Caco-2 (cell line): ENCODE data around the gene ZNRF3. TPM values are rescaled to one million over a fixed set of nuclear protein-coding genes. Genes with fewer than 3 reads are reported as not detected.

Experiments
- BruUV-seq: library from RNA; stranded (reverse); fragments of 400-500 nt; replicated peaks from 2 replicates; lab custom pipeline; 2021; lab: Mats Ljungman, UMichigan
- CTCF ChIA-PET: fragments of 300-600 bp; sonication (Branson Sonifier 250); formaldehyde crosslinking; loops from one replicate; lab custom pipeline; 2022; ENCODE audit warnings: antibody characterized with exemption; lab: Charles Lee
- POLR2A ChIA-PET: fragments of 300-600 bp; sonication (Branson Sonifier 250); formaldehyde crosslinking; loops from one replicate; lab custom pipeline; 2022; ENCODE audit warnings: antibody characterized with exemption; lab: Charles Lee
- DNase-seq, 2 experiments: peaks; one replicate each; pipeline versions ENCODE4 v3.0.0 to v3.0.0-alpha.2; 2020 to 2022
- H3K27me3 ChIP-seq: replicated peaks from 2 replicates; pipeline ENCODE4 v1.6.0; 2011; ENCODE audit warnings: low read length; ENCODE audit not compliant: control insufficient read depth, insufficient read depth
- H3K36me3 ChIP-seq: 2 replicates; pipeline ENCODE4 v1.5.1; 2011; ENCODE audit warnings: low read length; ENCODE audit not compliant: control insufficient read depth, insufficient read depth
- H3K4me1 ChIP-seq: fragments of 250-450 bp; sonication (Bioruptor Pico); 2 replicates; pipeline ENCODE4 v1.5.1; 2020; ENCODE audit warnings: mild to moderate bottlenecking
- H3K4me3 ChIP-seq: 2 replicates; pipeline ENCODE4 v1.5.1; 2011; ENCODE audit warnings: low read depth, mild to moderate bottlenecking, control low read depth, low read length
- H3K9me3 ChIP-seq: fragments of 250-450 bp; sonication (Bioruptor Pico); 2 replicates; pipeline ENCODE4 v1.5.1; 2020; ENCODE audit warnings: mild to moderate bottlenecking, moderate library complexity
- H3K27ac Mint-ChIP-seq: one replicate; pipeline ENCODE4 v1.8.0; 2022; ENCODE audit warnings: mixed read lengths; ENCODE audit not compliant: unreplicated experiment
- H3K27me3 Mint-ChIP-seq: one replicate; pipeline ENCODE4 v1.8.0; 2022; ENCODE audit warnings: mixed read lengths; ENCODE audit not compliant: insufficient read depth, unreplicated experiment
- H3K36me3 Mint-ChIP-seq: one replicate; pipeline ENCODE4 v1.8.0; 2022; ENCODE audit warnings: mild to moderate bottlenecking, mixed read lengths; ENCODE audit not compliant: insufficient read depth, unreplicated experiment
- H3K4me1 Mint-ChIP-seq: one replicate; pipeline ENCODE4 v1.8.0; 2022; ENCODE audit warnings: low read depth, mixed read lengths; ENCODE audit not compliant: unreplicated experiment
- H3K4me3 Mint-ChIP-seq: one replicate; pipeline ENCODE4 v1.8.0; 2022; ENCODE audit warnings: mild to moderate bottlenecking, moderate library complexity, mixed read lengths; ENCODE audit not compliant: unreplicated experiment
- H3K9me3 Mint-ChIP-seq: one replicate; pipeline ENCODE4 v1.8.0; 2022; ENCODE audit warnings: mixed read lengths; ENCODE audit not compliant: unreplicated experiment
- CTCF ChIP-seq, 2 experiments: fragments of 200-600 bp in 1 of 2; IDR thresholded peaks; 1 replicate in 1 of 2; 2 replicates in 1 of 2; pipeline versions ENCODE4 v1.5.1 to v1.8.0; 2011 to 2022; ENCODE audit warnings: antibody characterized with exemption in 1 of 2, control low read depth in 1 of 2, inconsistent platforms in 1 of 2, low read depth in 1 of 2, low read length in 1 of 2, mild to moderate bottlenecking in 1 of 2, moderate library complexity in 1 of 2; ENCODE audit not compliant: insufficient read depth in 1 of 2, severe bottlenecking in 1 of 2, unreplicated experiment in 1 of 2
- intact Hi-C: fragments of 100-400 bp; cut with micrococcal nuclease; formaldehyde crosslinking; loops from one replicate; pipeline ENCODE4 v1.10.0; 2022; ENCODE audit not compliant: unreplicated experiment
- total RNA-seq: library from RNA; stranded (reverse); gene quantifications from 2 replicates; pipeline ENCODE4 v1.2.3, GENCODE V29; 2022

ZNRF3 gene
- total RNA-seq, 1 experiment from 2014 or later = 41.1 TPM

GRCh38 chr22:28887725-28888459 lies 4.5 kb downstream of the ZNRF3 start:
- no peaks in the 10 kb centered on the region for H3K27me3 ChIP-seq
- ChIA-PET CTCF (no interaction called here), POLR2A (interaction anchor here (0.6 kb wide), 1 partner anchor 113 kb away, joined by 3 read pairs; no protein-coding TSS in a partner anchor)
- Mint-ChIP-seq H3K27ac (no peak overlapping the region), H3K27me3 (no peaks in the 10 kb centered on the region), H3K36me3 (peaks cover 65% of the 10 kb centered on the region), H3K4me1 (peaks cover 51% of the 10 kb centered on the region), H3K4me3 (peak overlapping the region; percentile 24), H3K9me3 (no peaks in the 10 kb centered on the region)
- no TSS peak for BruUV-seq
- DNase-seq = no peak
- H3K36me3 ChIP-seq = no peaks in the 10 kb centered on the region
- intact Hi-C loops = loop anchor here (1.0 to 5.0 kb wide), 4 partner anchors 24 to 65 kb away; no protein-coding TSS in a partner anchor
- no peaks in the 10 kb centered on the region for H3K9me3 ChIP-seq
- H3K4me3 ChIP-seq = no peak overlapping the region
- peaks cover 49% of the 10 kb centered on the region for H3K4me1 ChIP-seq
- no peak for TF ChIP-seq CTCF (IDR thresholded peaks at IDR 0.05; ENCODE audit: insufficient read depth in 1 of 2, low read depth in 1 of 2, low read length in 1 of 2, severe bottlenecking in 1 of 2, unreplicated experiment in 1 of 2)

- BruUV-seq = no TSS peak
- H3K4me1 Mint-ChIP-seq = peaks cover 51% of the 10 kb centered on the region
- H3K27me3 ChIP-seq = no peaks in the 10 kb centered on the region
- ChIA-PET POLR2A (no interaction called here), CTCF (no interaction called here)
- no peak overlapping the region for H3K4me3 Mint-ChIP-seq
- TF ChIP-seq CTCF (IDR thresholded peaks at IDR 0.05; ENCODE audit: insufficient read depth in 1 of 2, low read depth in 1 of 2, low read length in 1 of 2, severe bottlenecking in 1 of 2, unreplicated experiment in 1 of 2) = no peak
- intact Hi-C loops = loop anchor here (5.0 kb wide), 1 partner anchor 43 kb away; no protein-coding TSS in a partner anchor
- no peak for DNase-seq
- no peaks in the 10 kb centered on the region for H3K27me3 Mint-ChIP-seq
- H3K27ac Mint-ChIP-seq = no peak overlapping the region
- no peaks in the 10 kb centered on the region for H3K9me3 ChIP-seq
- no peaks in the 10 kb centered on the region for H3K9me3 Mint-ChIP-seq
- H3K36me3 ChIP-seq = no peaks in the 10 kb centered on the region
- peaks cover 49% of the 10 kb centered on the region for H3K4me1 ChIP-seq
- peaks cover 60% of the 10 kb centered on the region for H3K36me3 Mint-ChIP-seq
- H3K4me3 ChIP-seq = no peak overlapping the region
These were observed 6.2 kb downstream of the ZNRF3 start for GRCh38 chr22:28889478-28890024.

- ChIA-PET POLR2A (no interaction called here), CTCF (interaction anchor here (1.6 kb wide), 1 partner anchor 149 kb away, joined by 7 read pairs; no protein-coding TSS in a partner anchor)
- Mint-ChIP-seq H3K4me1 (peaks cover 43% of the 10 kb centered on the region), H3K9me3 (no peaks in the 10 kb centered on the region), H3K27me3 (no peaks in the 10 kb centered on the region), H3K36me3 (peaks cover 53% of the 10 kb centered on the region), H3K27ac (peak overlapping the region; percentile 15), H3K4me3 (no peak overlapping the region)
- no peak for DNase-seq
- intact Hi-C loops = no loop called here
- no peaks in the 10 kb centered on the region for H3K9me3 ChIP-seq
- no peaks in the 10 kb centered on the region for H3K27me3 ChIP-seq
- H3K36me3 ChIP-seq = no peaks in the 10 kb centered on the region
- H3K4me3 ChIP-seq = no peak overlapping the region
- BruUV-seq = no TSS peak
- TF ChIP-seq CTCF (IDR thresholded peaks at IDR 0.05; ENCODE audit: insufficient read depth in 1 of 2, low read depth in 1 of 2, low read length in 1 of 2, severe bottlenecking in 1 of 2, unreplicated experiment in 1 of 2) = no peak
- peaks cover 45% of the 10 kb centered on the region for H3K4me1 ChIP-seq
These were observed 7.9 kb downstream of the ZNRF3 start for GRCh38 chr22:28891156-28891733.
